ENCODE data around the gene CPNE5. TPM values are rescaled to one million over a fixed set of nuclear protein-coding genes. Genes with fewer than 3 reads are reported as not detected.

Gene CPNE5
- polyA plus RNA-seq, 1 donor (not counting 4 experiments of a cell fraction or from before 2014, with no cell fraction given): 0.05 TPM

DNA sequence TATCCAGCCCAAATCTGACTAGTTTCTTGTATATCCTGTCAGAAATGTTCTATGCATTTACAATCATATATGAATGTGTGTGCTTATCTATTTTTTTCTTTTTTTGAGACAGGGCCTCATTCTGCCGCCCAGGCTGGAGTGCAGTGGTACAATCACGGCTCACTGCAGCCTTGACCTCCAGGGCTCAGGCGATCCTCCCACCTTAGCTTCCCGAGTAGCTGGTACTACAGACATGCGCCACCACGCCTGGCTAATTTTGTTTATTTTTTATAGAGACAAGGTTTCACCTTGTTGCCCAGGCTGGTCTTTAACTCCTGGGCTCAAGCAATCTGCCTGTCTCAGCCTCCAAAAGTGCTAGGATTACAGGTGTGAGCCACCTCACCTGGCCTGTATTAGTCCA lies 144.6 kb downstream of the CPNE5 start:
- Histone ChIP-seq H4K20me1 (ENCODE audit: control insufficient read depth, extremely low read depth, insufficient read depth, low read length) (no peaks in the 10 kb centered on the region), H3K36me3 (ENCODE audit: control insufficient read depth in 2 of 2, extremely low read depth in 1 of 2, insufficient read depth in 2 of 2, low read length in 2 of 2) (no peaks in the 10 kb centered on the region), H3K4me1 (ENCODE audit: control insufficient read depth, extremely low read depth, insufficient read depth, low read length) (peaks cover 28% of the 10 kb centered on the region), H3K27me3 (ENCODE audit: control insufficient read depth, extremely low read depth, insufficient read depth, low read length) (no peaks in the 10 kb centered on the region), H3K4me3 (ENCODE audit: control insufficient read depth in 2 of 3, extremely low read depth in 1 of 3, insufficient read depth in 2 of 3, low read depth in 1 of 3, low read length in 3 of 3) (no peak overlapping the region), H3K27ac (ENCODE audit: control insufficient read depth, insufficient read depth, low read length) (no peak overlapping the region), H3K9me3 (ENCODE audit: control insufficient read depth, low read depth, low read length) (no peaks in the 10 kb centered on the region), H2AFZ (ENCODE audit: control insufficient read depth, low read length) (no peak overlapping the region), H3K9me1 (ENCODE audit: control insufficient read depth, extremely low read depth, insufficient read depth, low read length) (peaks cover 4% of the 10 kb centered on the region), H3K9ac (ENCODE audit: control insufficient read depth, extremely low read depth, insufficient read depth, low read length) (no peak overlapping the region), H3K4me2 (ENCODE audit: control insufficient read depth, extremely low read depth, insufficient read depth, low read depth, low read length) (no peak overlapping the region), H3K79me2 (ENCODE audit: control insufficient read depth, insufficient read depth, low read length) (no peaks in the 10 kb centered on the region)
- FAIRE-seq (no peak), DNase-seq (ENCODE audit: low read depth, low spot score) (no peak)
- dilution Hi-C loops (cut with MboI; ENCODE audit: extremely low pct_ligation_motif_present, low sequenced_read_pairs): no loop called here
- no peak for TF ChIP-seq EZH2 (IDR thresholded peaks at IDR 0.05; ENCODE audit: low read length)
- no peak for TF ChIP-seq CTCF (optimal IDR thresholded peaks at IDR 0.05 in 1 of 3, IDR thresholded peaks at IDR 0.05 in 1 of 3, conservative IDR thresholded peaks at IDR 0.05 in 1 of 3; ENCODE audit: extremely low read depth in 1 of 3, insufficient read depth in 2 of 3, low read length in 3 of 3)

DNA sequence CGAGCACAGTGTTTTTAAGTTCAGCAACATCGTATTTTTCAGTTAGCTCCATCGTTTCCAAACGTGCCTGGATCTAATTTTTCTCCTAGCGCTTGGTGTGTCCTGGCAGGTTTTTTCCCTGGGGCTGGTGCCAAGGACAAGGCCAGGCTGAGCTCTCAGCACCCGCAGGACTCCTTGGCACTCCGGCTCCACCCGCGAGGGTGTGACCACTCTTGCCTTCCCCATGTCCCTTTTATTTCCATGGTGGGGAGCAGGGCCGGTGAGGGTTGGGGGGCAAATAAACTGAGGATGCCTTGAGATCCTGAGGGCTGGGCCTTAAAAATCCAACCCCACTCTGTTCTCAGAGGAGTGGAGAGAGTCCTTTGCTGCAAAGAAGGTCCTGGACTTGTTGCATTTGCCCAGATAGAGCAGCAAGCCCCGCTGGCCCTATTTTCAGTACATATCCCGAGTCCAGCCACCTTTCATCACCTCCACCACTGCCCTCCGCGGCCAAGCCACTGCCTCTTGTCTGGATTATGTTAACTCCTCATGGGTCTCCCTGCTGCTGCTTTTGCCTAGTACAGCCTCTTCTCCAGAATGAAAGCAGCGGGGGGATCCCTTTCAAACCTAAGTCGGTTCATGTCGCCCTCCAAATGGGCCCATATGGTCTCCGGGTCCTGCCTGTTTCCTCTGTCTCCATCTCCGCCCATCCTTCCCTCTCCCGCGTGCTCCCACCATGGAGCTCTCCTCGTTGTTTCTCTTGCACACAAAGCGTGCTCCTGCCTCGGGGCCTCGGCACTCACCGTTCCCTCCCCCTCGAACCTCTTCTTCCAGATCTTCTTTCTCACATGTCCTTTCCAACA lies 146.2 kb downstream of the CPNE5 start:
- Histone ChIP-seq H3K4me3 (ENCODE audit: control insufficient read depth in 2 of 3, extremely low read depth in 1 of 3, insufficient read depth in 2 of 3, low read depth in 1 of 3, low read length in 3 of 3) (no peak overlapping the region), H3K9me3 (ENCODE audit: control insufficient read depth, low read depth, low read length) (no peaks in the 10 kb centered on the region), H3K27ac (ENCODE audit: control insufficient read depth, insufficient read depth, low read length) (no peak overlapping the region), H3K9me1 (ENCODE audit: control insufficient read depth, extremely low read depth, insufficient read depth, low read length) (peaks cover 4% of the 10 kb centered on the region), H2AFZ (ENCODE audit: control insufficient read depth, low read length) (peak overlapping the region; percentile 30), H3K4me2 (ENCODE audit: control insufficient read depth, extremely low read depth, insufficient read depth, low read depth, low read length) (peak overlapping the region; percentile 14), H3K79me2 (ENCODE audit: control insufficient read depth, insufficient read depth, low read length) (no peaks in the 10 kb centered on the region), H3K9ac (ENCODE audit: control insufficient read depth, extremely low read depth, insufficient read depth, low read length) (no peak overlapping the region), H4K20me1 (ENCODE audit: control insufficient read depth, extremely low read depth, insufficient read depth, low read length) (no peaks in the 10 kb centered on the region), H3K27me3 (ENCODE audit: control insufficient read depth, extremely low read depth, insufficient read depth, low read length) (no peaks in the 10 kb centered on the region), H3K36me3 (ENCODE audit: control insufficient read depth in 2 of 2, extremely low read depth in 1 of 2, insufficient read depth in 2 of 2, low read length in 2 of 2) (no peaks in the 10 kb centered on the region), H3K4me1 (ENCODE audit: control insufficient read depth, extremely low read depth, insufficient read depth, low read length) (peaks cover 28% of the 10 kb centered on the region)
- TF ChIP-seq EZH2 (IDR thresholded peaks at IDR 0.05; ENCODE audit: low read length) (no peak), CTCF (optimal IDR thresholded peaks at IDR 0.05 in 1 of 3, IDR thresholded peaks at IDR 0.05 in 1 of 3, conservative IDR thresholded peaks at IDR 0.05 in 1 of 3; ENCODE audit: extremely low read depth in 1 of 3, insufficient read depth in 2 of 3, low read length in 3 of 3) (no peak)
- DNase-seq (ENCODE audit: low read depth, low spot score) (no peak), FAIRE-seq (no peak)
- dilution Hi-C loops (cut with MboI; ENCODE audit: extremely low pct_ligation_motif_present, low sequenced_read_pairs): no loop called here

Data from keratinocyte (primary cell).